SW480 (cell line): ENCODE data around the gene TRIM25.

Experiments used
- DNase-seq: peaks from one replicate; pipeline ENCODE4 v3.0.0-alpha.2; 2016; ENCODE audit warnings: low spot score

Gene TRIM25

GRCh38 chr17:56926270-56926669, 12.4 kb upstream of the TRIM25 start:
- no peak for DNase-seq

- DNase-seq: no peak
These were observed 11.2 kb upstream of the TRIM25 start for GRCh38 chr17:56925088-56925487.

- DNase-seq: no peak
These were observed 5.9 kb upstream of the TRIM25 start for GRCh38 chr17:56919717-56920116.

GRCh38 chr17:56918916-56919315, 5.1 kb upstream of the TRIM25 start:
- no peak for DNase-seq

- DNase-seq: no peak
These were observed 3.9 kb upstream of the TRIM25 start for GRCh38 chr17:56917559-56918296.

GRCh38 chr17:56914581-56915273, 878 bp upstream of the TRIM25 start:
- peak; percentile 38 for DNase-seq

- no peak for DNase-seq
These were observed 439 bp downstream of the TRIM25 start for GRCh38 chr17:56913353-56913866.

GRCh38 chr17:56913000-56913311, 893 bp downstream of the TRIM25 start:
- DNase-seq: no peak

- no peak for DNase-seq
These were observed 1.5 kb downstream of the TRIM25 start for GRCh38 chr17:56912105-56912999.

GRCh38 chr17:56910509-56911235, 3.2 kb downstream of the TRIM25 start:
- no peak for DNase-seq

GRCh38 chr17:56909742-56910508, 3.9 kb downstream of the TRIM25 start:
- DNase-seq: no peak

- peak; percentile 53 for DNase-seq
These were observed 5.8 kb downstream of the TRIM25 start for GRCh38 chr17:56908001-56908542.

- DNase-seq: no peak
These were observed 10.3 kb downstream of the TRIM25 start for GRCh38 chr17:56903560-56903959.

- DNase-seq: peak; percentile 81
These were observed 11.5 kb downstream of the TRIM25 start for GRCh38 chr17:56902348-56902747.

- DNase-seq: no peak
These were observed 14.4 kb downstream of the TRIM25 start for GRCh38 chr17:56899403-56899802.

- DNase-seq: no peak
These were observed 15.0 kb downstream of the TRIM25 start for GRCh38 chr17:56898874-56899273.

GRCh38 chr17:56897646-56898424, 16.0 kb downstream of the TRIM25 start:
- DNase-seq: no peak

- no peak for DNase-seq
These were observed 16.9 kb downstream of the TRIM25 start for GRCh38 chr17:56896968-56897359.

- DNase-seq: no peak
These were observed 17.5 kb downstream of the TRIM25 start for GRCh38 chr17:56896217-56896967.
